ENCODE results near the gene REELD1.

The REELD1 gene

GRCh38 chr4:146214238-146214637 is at the start of gene REELD1:
TSS of gene REELD1 (plus strand) at chr4:146214538. CDS start at chr4:146216953, 2,415 bp downstream.
- DNase-seq (ENCODE audit: low spot score): no peak

GRCh38 chr4:146165221-146165620 is 49.1 kb upstream of the REELD1 start:
- no peak for DNase-seq (ENCODE audit: low spot score)

- DNase-seq (ENCODE audit: low spot score): no peak
These were observed 48.5 kb upstream of the REELD1 start for GRCh38 chr4:146165840-146166239.

- no peak for DNase-seq (ENCODE audit: low spot score)
These were observed 44.2 kb upstream of the REELD1 start for GRCh38 chr4:146170149-146170548.

- DNase-seq (ENCODE audit: low spot score): peak; percentile 88
These were observed 38.5 kb upstream of the REELD1 start, which contains the start of gene LSM6 for GRCh38 chr4:146175541-146176453. TSS of gene LSM6 (plus strand) at chr4:146175718. CDS start at chr4:146182922, 7,204 bp downstream.

- DNase-seq (ENCODE audit: low spot score): no peak
These were observed 37.4 kb upstream of the REELD1 start for GRCh38 chr4:146176891-146177290.

- no peak for DNase-seq (ENCODE audit: low spot score)
These were observed 36.2 kb upstream of the REELD1 start for GRCh38 chr4:146178126-146178525.

- DNase-seq (ENCODE audit: low spot score): no peak
These were observed 34.5 kb upstream of the REELD1 start for GRCh38 chr4:146179784-146180370.

GRCh38 chr4:146182443-146182842 is 31.9 kb upstream of the REELD1 start:
- no peak for DNase-seq (ENCODE audit: low spot score)

GRCh38 chr4:146183209-146183608 is 31.1 kb upstream of the REELD1 start:
- DNase-seq (ENCODE audit: low spot score): no peak

- no peak for DNase-seq (ENCODE audit: low spot score)
These were observed 28.3 kb upstream of the REELD1 start for GRCh38 chr4:146186041-146186440.

GRCh38 chr4:146186596-146186995 is 27.7 kb upstream of the REELD1 start:
- DNase-seq (ENCODE audit: low spot score): no peak

- no peak for DNase-seq (ENCODE audit: low spot score)
These were observed 23.9 kb upstream of the REELD1 start for GRCh38 chr4:146190456-146190855.

GRCh38 chr4:146191766-146192458 is 22.4 kb upstream of the REELD1 start:
- no peak for DNase-seq (ENCODE audit: low spot score)

- DNase-seq (ENCODE audit: low spot score): no peak
These were observed 20.7 kb upstream of the REELD1 start for GRCh38 chr4:146193628-146194027.

GRCh38 chr4:146194212-146194611 is 20.1 kb upstream of the REELD1 start:
- DNase-seq (ENCODE audit: low spot score): no peak

GRCh38 chr4:146202665-146203064 is 11.7 kb upstream of the REELD1 start:
- no peak for DNase-seq (ENCODE audit: low spot score)

GRCh38 chr4:146207410-146207809 is 6.9 kb upstream of the REELD1 start:
- no peak for DNase-seq (ENCODE audit: low spot score)

GRCh38 chr4:146210890-146211289 is 3.4 kb upstream of the REELD1 start:
- no peak for DNase-seq (ENCODE audit: low spot score)

GRCh38 chr4:146211440-146211839 is 2.9 kb upstream of the REELD1 start:
- DNase-seq (ENCODE audit: low spot score): no peak

GRCh38 chr4:146212781-146213180 is 1.6 kb upstream of the REELD1 start:
- DNase-seq (ENCODE audit: low spot score): no peak

GRCh38 chr4:146222313-146222712 is 8.0 kb downstream of the REELD1 start:
- no peak for DNase-seq (ENCODE audit: low spot score)

All from germinal center (tissue), 1 donor.